Sciatic nerve (tissue), 2 donors: Measurements from ENCODE around the gene ZCCHC17. TPM values are rescaled to one million over a fixed set of nuclear protein-coding genes. Genes with fewer than 3 reads are reported as not detected.

Experiments used
- ATAC-seq: fragments of 200-7000 bp; cut with Tn5 transposase; one replicate; pipeline ENCODE4 v1.9.1; 2020; ENCODE audit warnings: mild to moderate bottlenecking, moderate library complexity
- DNase-seq: peaks from one replicate; pipeline ENCODE4 v3.0.0-alpha.2; 2020; ENCODE audit warnings: low spot score
- intact Hi-C: fragments of 100-400 bp; cut with DNase I; formaldehyde crosslinking; loops from one replicate; pipeline ENCODE4 v1.14.2; 2022
- total RNA-seq: library from RNA; stranded (reverse); fragmentation: NEBNext Ultra II Directional; extraction: Animal tissue kit (Norgen Biotek cat#: 25700); gene quantifications from one replicate; pipeline ENCODE4 v1.2.1, GENCODE V29; 2021
- donor health status: DM: no; HTN: no; CAD: no.
- donor health status: DM: no; HTN: no; CAD: no.

ZCCHC17 gene
- total RNA-seq, 1 donor from 2014 or later = 27.1 TPM

GRCh38 chr1:31364561-31365250 lies 67.9 kb downstream of the ZCCHC17 start:
- DNase-seq (no peak), ATAC-seq (no peak)
- intact Hi-C loops = no loop called here

DNA sequence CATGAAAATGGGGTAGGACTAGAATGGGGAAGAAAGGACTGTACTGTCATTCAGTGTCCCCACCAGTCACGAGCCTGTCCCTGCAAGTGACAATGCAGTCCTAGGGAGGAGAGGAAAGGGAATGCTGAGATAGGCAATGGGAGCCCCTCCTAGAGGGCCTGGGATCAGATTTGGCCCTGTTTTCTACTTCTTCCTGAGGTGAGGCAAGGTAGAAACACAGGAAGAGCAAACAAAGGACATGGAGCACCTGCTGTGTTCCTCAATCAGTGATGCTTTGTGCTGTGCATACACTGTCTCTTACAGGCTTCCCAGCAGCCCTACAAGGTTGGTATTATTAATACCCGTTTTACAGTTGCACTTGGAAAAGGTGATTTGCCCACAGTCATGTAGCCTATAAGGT lies 70.0 kb downstream of the ZCCHC17 start:
- no peak for ATAC-seq
- DNase-seq = no peak
- intact Hi-C loops = no loop called here

- no peak for DNase-seq
- intact Hi-C loops = no loop called here
- no peak for ATAC-seq
These were observed 71.8 kb downstream of the ZCCHC17 start for GRCh38 chr1:31368611-31369107.

DNA sequence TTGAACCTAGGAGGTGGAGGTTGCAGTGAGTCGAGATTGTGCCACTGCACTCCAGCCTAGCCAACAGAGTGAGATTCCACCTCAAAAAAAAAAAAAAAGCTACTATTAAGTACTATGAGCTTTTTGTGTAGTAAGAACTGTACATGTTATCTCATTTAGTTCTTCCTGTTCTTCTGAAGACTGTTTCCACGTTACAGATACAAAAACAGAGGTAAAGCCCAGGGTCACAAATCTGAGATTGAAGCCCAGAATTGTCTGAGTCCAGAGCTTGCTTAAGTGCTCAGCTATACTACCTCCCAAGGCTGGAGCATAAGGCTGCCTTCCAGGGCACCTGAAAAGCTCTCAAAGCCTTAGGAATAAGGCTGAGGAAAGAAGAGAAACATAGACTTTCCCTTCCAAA lies 73.2 kb downstream of the ZCCHC17 start:
- intact Hi-C loops = no loop called here

DNA sequence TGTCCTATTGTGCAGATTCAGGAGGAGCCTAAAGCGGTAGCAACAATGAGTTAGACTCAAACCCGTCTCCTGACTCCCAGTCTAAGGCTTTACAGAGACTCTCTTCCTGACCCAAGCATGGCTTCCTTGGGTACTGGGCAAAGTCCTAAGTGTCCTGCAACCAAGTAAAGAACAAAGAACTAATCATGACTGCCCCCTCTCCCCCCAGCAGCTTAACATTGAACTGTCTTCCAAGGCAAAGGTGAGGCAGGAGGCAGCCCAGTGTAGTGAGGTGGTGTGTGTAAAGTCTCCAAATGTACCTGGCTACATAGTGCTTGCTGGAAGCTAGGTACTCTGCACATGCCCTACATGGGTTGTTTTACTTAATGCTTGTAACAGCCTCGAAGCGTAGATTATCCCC lies 73.7 kb downstream of the ZCCHC17 start:
- intact Hi-C loops = no loop called here
- DNase-seq (no peak), ATAC-seq (no peak)

More for the DNA sequence above, 73.2 kb downstream of the ZCCHC17 start:
- no peak for DNase-seq
- no peak for ATAC-seq

DNA sequence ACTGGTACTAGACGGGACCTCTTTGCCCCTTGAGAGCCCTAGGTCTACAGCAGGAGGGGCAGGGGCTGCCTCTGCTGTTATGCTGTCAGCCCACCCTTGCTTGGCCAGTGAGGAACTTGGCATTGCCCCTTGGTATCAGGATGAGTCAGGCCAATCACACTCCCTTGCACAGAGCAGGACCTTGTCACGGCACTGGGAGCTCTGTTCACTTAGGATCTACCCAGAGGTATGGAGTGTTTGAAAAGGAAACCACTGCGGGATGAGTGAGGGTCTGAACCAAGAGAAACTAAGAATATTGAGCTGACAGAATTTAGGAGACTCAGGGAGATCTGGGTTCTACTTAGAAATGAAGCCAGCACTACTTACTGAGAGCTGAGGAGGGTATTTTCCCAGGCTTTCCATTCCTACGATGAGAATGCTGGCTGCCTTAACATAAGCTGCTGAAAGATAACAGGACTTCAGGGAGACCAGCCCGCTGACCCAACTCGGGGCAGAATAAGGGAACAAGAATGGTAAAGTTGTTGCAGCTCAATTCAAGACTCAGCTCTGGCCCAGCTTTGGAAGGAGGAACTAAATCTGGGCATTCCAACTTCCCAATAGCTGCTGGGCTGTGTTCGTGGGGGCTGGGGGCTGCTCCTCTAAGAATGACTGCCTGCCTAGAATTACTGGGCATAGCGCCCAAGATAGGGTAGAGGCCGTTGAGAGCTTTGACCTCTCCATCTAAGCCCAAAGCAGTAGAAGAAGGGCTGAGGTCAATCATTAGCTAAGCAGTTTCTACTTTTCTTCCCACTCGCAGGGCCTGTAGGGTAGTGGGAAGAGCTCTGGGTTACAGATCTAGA lies 74.5 kb downstream of the ZCCHC17 start:
- DNase-seq (no peak), ATAC-seq (no peak)
- intact Hi-C loops = no loop called here

GRCh38 chr1:31372051-31372450 lies 75.2 kb downstream of the ZCCHC17 start:
- intact Hi-C loops = no loop called here
- no peak for ATAC-seq
- no peak for DNase-seq

DNA sequence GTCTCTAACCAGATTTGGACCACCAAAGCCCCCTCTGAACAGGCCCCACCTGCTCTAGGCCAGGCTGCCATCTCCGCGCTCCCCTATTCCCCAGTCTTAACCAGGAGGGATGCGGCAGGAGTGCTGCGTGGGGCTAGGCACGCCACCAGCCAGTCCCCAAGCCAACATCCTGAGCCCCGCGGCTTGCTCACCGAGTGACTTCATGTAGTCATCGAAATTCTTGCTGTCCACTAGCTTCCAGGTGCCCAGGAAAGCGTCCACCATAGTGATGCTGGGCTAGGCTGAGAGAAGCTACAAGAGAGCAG lies 75.9 kb downstream of the ZCCHC17 start:
- intact Hi-C loops = no loop called here

DNA sequence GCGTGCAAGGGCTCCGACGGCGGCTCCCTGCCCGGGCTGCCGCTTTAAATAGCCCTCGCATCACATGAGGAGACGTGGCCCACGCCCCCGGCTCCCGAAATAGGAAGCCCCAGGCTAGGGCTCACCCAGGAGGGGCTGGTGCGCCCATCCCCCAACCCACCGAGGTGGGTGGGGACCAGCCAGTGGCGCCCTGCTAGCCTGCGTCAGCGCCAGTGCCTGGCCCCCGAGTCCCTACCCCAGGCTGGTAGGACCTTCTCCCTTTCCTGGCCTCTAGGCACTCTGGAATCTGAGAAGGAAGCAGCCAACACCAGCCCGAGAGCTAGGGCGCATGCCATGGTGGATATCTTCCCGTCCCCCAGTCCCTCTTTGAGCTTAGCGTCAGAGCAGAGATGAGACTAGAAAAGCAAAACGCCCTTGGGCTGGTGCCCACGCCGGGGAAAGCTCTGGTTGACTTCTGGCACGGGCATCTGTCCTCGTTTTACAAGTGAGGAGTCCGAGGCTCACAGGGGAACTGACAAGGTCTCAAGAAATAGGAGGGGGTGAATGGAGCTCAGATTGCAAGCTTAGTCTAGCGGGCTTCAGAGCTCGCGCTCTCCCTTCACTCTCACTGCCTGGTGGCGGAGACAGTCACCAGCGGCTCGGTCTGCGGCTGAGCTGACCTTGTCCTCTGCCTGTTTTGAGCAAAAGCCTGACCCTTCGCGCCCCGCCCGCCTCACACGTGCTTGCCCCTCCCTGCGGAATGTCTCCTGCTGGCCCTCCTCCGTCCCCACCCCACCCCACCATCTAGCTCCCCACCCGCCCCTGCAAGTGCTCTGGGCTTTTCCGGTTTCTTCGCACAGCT lies 76.4 kb downstream of the ZCCHC17 start, which contains the start of gene FABP3:
FABP3 (minus strand) TSS at position 21 of the 841 bp plus-strand sequence. CDS start 62 bp downstream, outside the sequence.
- intact Hi-C loops = no loop called here
- peak; percentile 73 for DNase-seq
- peak; percentile 87 for ATAC-seq

More for the DNA sequence above, 75.9 kb downstream of the ZCCHC17 start:
- DNase-seq (no peak), ATAC-seq (peak; percentile 13)

GRCh38 chr1:31373897-31374486 lies 77.2 kb downstream of the ZCCHC17 start:
- intact Hi-C loops = no loop called here
- DNase-seq = no peak
- ATAC-seq = no peak

GRCh38 chr1:31374511-31375196 lies 77.8 kb downstream of the ZCCHC17 start:
- ATAC-seq (no peak), DNase-seq (no peak)
- intact Hi-C loops = no loop called here

GRCh38 chr1:31376375-31377134 lies 79.7 kb downstream of the ZCCHC17 start:
- DNase-seq = no peak
- intact Hi-C loops = no loop called here

DNA sequence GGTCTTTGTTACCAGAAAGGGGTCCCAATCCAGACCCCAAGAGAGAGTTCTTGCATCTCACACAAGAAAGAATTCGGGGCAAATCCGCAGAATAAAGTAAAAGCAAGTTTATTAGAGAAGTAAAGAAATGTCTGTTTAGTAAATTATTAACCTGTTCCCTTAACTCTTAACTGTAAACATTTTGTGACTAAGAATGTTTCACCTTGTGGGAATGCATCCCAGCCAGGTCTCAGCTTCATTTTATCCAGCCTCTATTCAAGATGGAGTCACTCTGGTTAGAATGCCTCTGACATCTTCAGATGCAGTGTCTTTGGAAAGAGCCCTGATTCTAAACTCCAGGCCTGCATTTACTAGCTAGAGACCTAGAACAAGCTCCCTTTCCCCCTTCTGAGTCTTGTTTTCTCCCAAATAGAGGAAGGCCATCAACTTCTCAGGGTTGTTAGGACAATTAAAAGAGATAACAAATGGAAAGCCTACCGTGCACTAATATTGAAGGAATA lies 80.6 kb downstream of the ZCCHC17 start:
- intact Hi-C loops = no loop called here
- ATAC-seq (no peak), DNase-seq (no peak)

More at GRCh38 chr1:31376375-31377134, 79.7 kb downstream of the ZCCHC17 start:
- no peak for ATAC-seq

GRCh38 chr1:31378001-31378400 lies 81.2 kb downstream of the ZCCHC17 start:
- intact Hi-C loops = no loop called here
- no peak for DNase-seq
- no peak for ATAC-seq

GRCh38 chr1:31380181-31380580 lies 83.3 kb downstream of the ZCCHC17 start:
- no peak for DNase-seq
- no peak for ATAC-seq
- intact Hi-C loops = no loop called here

GRCh38 chr1:31381394-31382294 lies 84.8 kb downstream of the ZCCHC17 start:
- intact Hi-C loops = no loop called here
- peak; percentile 30 for ATAC-seq
- no peak for DNase-seq
